Sigmoid colon (tissue), 7 donors: ENCODE data around the gene SNX11. TPM values are rescaled to one million over a fixed set of nuclear protein-coding genes. Genes with fewer than 3 reads are reported as not detected.
A peak's percentile ranks its signal among the peaks of the same experiment; 100 is the strongest.

Source experiments
- DNase-seq: peaks from one replicate; pipeline ENCODE4 v3.0.0-alpha.2; 2019
- H3K27ac ChIP-seq, 4 donors: fragments of 200-600 bp; sonication (generic); one replicate each; pipeline ENCODE4 v1.5.1; 2016 to 2019; ENCODE audit warnings: mild to moderate bottlenecking in 1 of 4
- H3K27me3 ChIP-seq, 3 donors: fragments of 200-600 bp; sonication (generic); one replicate each; pipeline ENCODE4 v1.5.1; 2019; ENCODE audit warnings: mild to moderate bottlenecking in 1 of 3
- H3K36me3 ChIP-seq, 4 donors: fragments of 200-600 bp; sonication (generic); one replicate each; pipeline ENCODE4 v1.5.1; 2016 to 2019
- H3K4me1 ChIP-seq, 4 donors: fragments of 200-600 bp; sonication (generic); one replicate each; pipeline ENCODE4 v1.5.1; 2017 to 2019
- H3K4me3 ChIP-seq, 4 donors: fragments of 200-600 bp; sonication (generic); one replicate each; pipeline ENCODE4 v1.5.1; 2017 to 2019; ENCODE audit warnings: mild to moderate bottlenecking in 2 of 4, moderate library complexity in 1 of 4
- H3K9me3 ChIP-seq, 4 donors: fragments of 200-600 bp in 3 of 4; sonication (generic) in 3 of 4; one replicate each; pipeline versions ENCODE4 v1.5.1 to v1.6.1; 2013 to 2019
- EP300 ChIP-seq, 4 donors: sonication (generic); formaldehyde crosslinking; IDR thresholded peaks; one replicate each; pipeline ENCODE4 v1.6.1; 2017; ENCODE audit warnings: antibody characterized with exemption in 4 of 4
- POLR2A ChIP-seq, 2 donors: fragments of 450-650 bp; IDR thresholded peaks; one replicate each; pipeline ENCODE4 v1.6.1; 2016; ENCODE audit warnings: antibody characterized with exemption in 2 of 2, mild to moderate bottlenecking in 2 of 2, moderate library complexity in 2 of 2
- POLR2AphosphoS5 ChIP-seq, 4 donors: sonication (generic); formaldehyde crosslinking; IDR thresholded peaks; one replicate each; pipeline ENCODE4 v1.6.1; 2017; ENCODE audit warnings: antibody characterized with exemption in 4 of 4
- WGBS, 2 donors: extraction: QIAGEN DNeasy Blood & Tissue Kit; methylation state at CpG; one replicate each; pipeline ENCODE4 v1.1.7; 2013; 5-methylcytosine and 5-hydroxymethylcytosine counted together
- intact Hi-C: fragments of 100-400 bp; cut with DNase I; formaldehyde crosslinking; loops from one replicate; pipeline ENCODE4 v1.15.1; 2023
- polyA plus RNA-seq, 3 donors: library from polyadenylated mRNA; stranded (reverse); fragments of 200-250 nt; gene quantifications; one replicate each; pipeline ENCODE4 v1.2.3, GENCODE V29; 2013
- total RNA-seq, 4 donors: library from RNA; depleted of rRNA; stranded (reverse); fragments of >200 nt; gene quantifications; one replicate each; pipeline ENCODE4 v1.1.0, GENCODE V29; 2016
- TF ChIP-seq, protein P1 (sequence below), 4 experiments: fragments of 450-650 bp in 3 of 4; fragments of 200-600 bp in 1 of 4; IDR thresholded peaks; one replicate each; pipeline ENCODE4 v1.5.1; 2016 to 2019; ENCODE audit warnings: antibody characterized with exemption in 4 of 4, mild to moderate bottlenecking in 3 of 4, moderate library complexity in 2 of 4
- donor health status: healthy with polysubstance abuse.
- donor health status: Bipolar disorder and iron deficiency.
- donor health status: healthy.

SNX11 gene
- total and polyA plus RNA-seq, 7 donors = 10.0 to 27.8 (median 19.3) TPM

GRCh38 chr17:48102043-48102750 lies 5.4 kb upstream of the SNX11 start:
- Histone ChIP-seq H3K4me1 (peaks cover 0 to 33% (median 11%) of the 10 kb centered on the region in 4 donors), H3K9me3 (no peaks in the 10 kb centered on the region), H3K27me3 (no peaks in the 10 kb centered on the region), H3K36me3 (no peaks in the 10 kb centered on the region), H3K27ac (no peak overlapping the region), H3K4me3 (peak overlapping the region in 2 of 4 donors; percentile 81 to 100)
- TF ChIP-seq EP300 (IDR thresholded peaks at IDR 0.05) (no peak), POLR2AphosphoS5 (IDR thresholded peaks at IDR 0.05) (no peak), POLR2A (IDR thresholded peaks at IDR 0.05) (no peak)
- TF ChIP-seq, protein P1, sequence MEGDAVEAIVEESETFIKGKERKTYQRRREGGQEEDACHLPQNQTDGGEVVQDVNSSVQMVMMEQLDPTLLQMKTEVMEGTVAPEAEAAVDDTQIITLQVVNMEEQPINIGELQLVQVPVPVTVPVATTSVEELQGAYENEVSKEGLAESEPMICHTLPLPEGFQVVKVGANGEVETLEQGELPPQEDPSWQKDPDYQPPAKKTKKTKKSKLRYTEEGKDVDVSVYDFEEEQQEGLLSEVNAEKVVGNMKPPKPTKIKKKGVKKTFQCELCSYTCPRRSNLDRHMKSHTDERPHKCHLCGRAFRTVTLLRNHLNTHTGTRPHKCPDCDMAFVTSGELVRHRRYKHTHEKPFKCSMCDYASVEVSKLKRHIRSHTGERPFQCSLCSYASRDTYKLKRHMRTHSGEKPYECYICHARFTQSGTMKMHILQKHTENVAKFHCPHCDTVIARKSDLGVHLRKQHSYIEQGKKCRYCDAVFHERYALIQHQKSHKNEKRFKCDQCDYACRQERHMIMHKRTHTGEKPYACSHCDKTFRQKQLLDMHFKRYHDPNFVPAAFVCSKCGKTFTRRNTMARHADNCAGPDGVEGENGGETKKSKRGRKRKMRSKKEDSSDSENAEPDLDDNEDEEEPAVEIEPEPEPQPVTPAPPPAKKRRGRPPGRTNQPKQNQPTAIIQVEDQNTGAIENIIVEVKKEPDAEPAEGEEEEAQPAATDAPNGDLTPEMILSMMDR (IDR thresholded peaks at IDR 0.05) = no peak
- intact Hi-C loops = no loop called here
- peak; percentile 25 for DNase-seq
- WGBS, 2 donors = 72 to 85% methylated on average over 19 of the region's 19 CpGs

GRCh38 chr17:48102798-48103715 lies 4.5 kb upstream of the SNX11 start:
- peak; percentile 61 for DNase-seq
- 59 to 82% methylated on average over 14 of the region's 14 CpGs for WGBS, 2 donors
- H3K36me3 ChIP-seq = no peaks in the 10 kb centered on the region
- H3K4me1 ChIP-seq = peaks cover 0 to 27% (median 12%) of the 10 kb centered on the region in 4 donors
- H3K9me3 ChIP-seq = no peaks in the 10 kb centered on the region
- TF ChIP-seq EP300 (IDR thresholded peaks at IDR 0.05) = no peak
- TF ChIP-seq, protein P1 (IDR thresholded peaks at IDR 0.05) = no peak
- intact Hi-C loops = no loop called here
- H3K4me3 ChIP-seq = no peak overlapping the region
- no peaks in the 10 kb centered on the region for H3K27me3 ChIP-seq
- H3K27ac ChIP-seq = no peak overlapping the region

GRCh38 chr17:48104440-48104839 lies 3.1 kb upstream of the SNX11 start:
- Histone ChIP-seq H3K27me3 (no peaks in the 10 kb centered on the region), H3K36me3 (no peaks in the 10 kb centered on the region), H3K4me3 (no peak overlapping the region), H3K9me3 (no peaks in the 10 kb centered on the region), H3K27ac (no peak overlapping the region), H3K4me1 (peaks cover 0 to 31% (median 26%) of the 10 kb centered on the region in 4 donors)
- 88 to 91% methylated on average over 7 of the region's 7 CpGs for WGBS, 2 donors
- intact Hi-C loops = no loop called here
- TF ChIP-seq POLR2A (IDR thresholded peaks at IDR 0.05) = no peak
- no peak for TF ChIP-seq POLR2AphosphoS5 (IDR thresholded peaks at IDR 0.05)
- TF ChIP-seq, protein P1 (IDR thresholded peaks at IDR 0.05) = no peak
- TF ChIP-seq EP300 (IDR thresholded peaks at IDR 0.05) = no peak
- DNase-seq = no peak

DNA sequence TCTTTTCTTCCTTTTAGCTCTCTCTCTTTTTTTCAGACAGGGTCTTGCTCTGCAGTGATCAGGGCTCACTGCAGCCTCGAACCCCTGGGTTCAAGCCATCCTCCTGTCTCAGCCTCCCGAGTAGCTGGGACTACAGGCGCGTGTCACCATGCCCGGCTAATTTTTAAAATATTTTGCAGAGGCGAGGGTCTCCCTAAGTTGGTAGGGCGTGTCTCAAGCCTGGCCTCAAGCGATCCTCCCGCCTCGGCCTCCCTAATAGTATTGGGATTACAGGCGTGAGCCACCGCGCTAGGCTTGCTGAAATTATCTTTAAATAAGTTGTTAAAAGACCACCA lies 797 bp upstream of the SNX11 start:
- Histone ChIP-seq H3K4me1 (peaks cover 0 to 29% (median 18%) of the 10 kb centered on the region in 4 donors), H3K27me3 (no peaks in the 10 kb centered on the region), H3K27ac (peak overlapping the region; percentile 89 to 98 (median 95)), H3K9me3 (no peaks in the 10 kb centered on the region), H3K4me3 (peak overlapping the region; percentile 74 to 86 (median 81)), H3K36me3 (no peaks in the 10 kb centered on the region)
- DNase-seq = no peak
- no peak for TF ChIP-seq EP300 (IDR thresholded peaks at IDR 0.05)
- TF ChIP-seq POLR2AphosphoS5 (IDR thresholded peaks at IDR 0.05) = no peak
- TF ChIP-seq, protein P1 (IDR thresholded peaks at IDR 0.05) = no peak
- TF ChIP-seq POLR2A (IDR thresholded peaks at IDR 0.05) = no peak
- intact Hi-C loops = no loop called here
- 28 to 52% methylated on average over 13 of the region's 13 CpGs for WGBS, 2 donors
